Aorta (tissue), 5 donors: ENCODE measurements around the gene AHRR. TPM values are rescaled to one million over a fixed set of nuclear protein-coding genes. Genes with fewer than 3 reads are reported as not detected.

Experiments
- ATAC-seq: fragments of 200-7000 bp; cut with Tn5 transposase; one replicate; pipeline ENCODE4 v1.9.1; 2022; ENCODE audit warnings: moderate library complexity; ENCODE audit not compliant: low FRiP score
- DNase-seq, 2 donors: peaks; one replicate each; pipeline ENCODE4 v3.0.0-alpha.2; 2020
- H3K27ac ChIP-seq, 2 donors: one replicate each; pipeline ENCODE4 v1.5.1; 2013; ENCODE audit warnings: low read length in 2 of 2, mild to moderate bottlenecking in 2 of 2, moderate library complexity in 2 of 2, control low read depth in 1 of 2, inconsistent platforms in 1 of 2, low read depth in 1 of 2
- H3K27me3 ChIP-seq, 2 donors: one replicate each; pipeline ENCODE4 v1.6.1; 2013; ENCODE audit warnings: control low read depth in 1 of 2, low read length in 1 of 2, mild to moderate bottlenecking in 1 of 2, moderate library complexity in 1 of 2; ENCODE audit not compliant: insufficient read depth in 2 of 2, control insufficient read depth in 1 of 2
- H3K36me3 ChIP-seq, 2 donors: one replicate each; pipeline ENCODE4 v1.6.1; 2013; ENCODE audit warnings: control low read depth in 1 of 2, low read length in 1 of 2, mild to moderate bottlenecking in 1 of 2; ENCODE audit not compliant: insufficient read depth in 2 of 2, control insufficient read depth in 1 of 2
- H3K4me1 ChIP-seq, 2 donors: one replicate each; pipeline ENCODE4 v1.6.1; 2013; ENCODE audit warnings: low read length in 2 of 2, control low read depth in 1 of 2, mild to moderate bottlenecking in 1 of 2, moderate library complexity in 1 of 2; ENCODE audit not compliant: insufficient read depth in 2 of 2, control insufficient read depth in 1 of 2
- H3K4me3 ChIP-seq, 2 donors: one replicate each; pipeline ENCODE4 v1.5.1; 2013; ENCODE audit warnings: low read length in 2 of 2, control low read depth in 1 of 2, mild to moderate bottlenecking in 1 of 2
- H3K9me3 ChIP-seq: one replicate; pipeline ENCODE4 v1.6.1; 2013; ENCODE audit warnings: mild to moderate bottlenecking, low read length; ENCODE audit not compliant: control insufficient read depth
- WGBS, 2 donors: extraction: QIAGEN DNeasy Blood & Tissue Kit; methylation state at CpG; one replicate each; pipeline ENCODE4 v1.1.7; 2013; 5-methylcytosine and 5-hydroxymethylcytosine counted together
- intact Hi-C, 2 donors: fragments of 100-400 bp; cut with DNase I; formaldehyde crosslinking; loops; one replicate each; pipeline versions ENCODE4 v1.14.2 to v1.15.0; 2022
- polyA plus RNA-seq, 2 donors: library from polyadenylated mRNA; stranded (reverse); fragments of 200-250 nt; gene quantifications; one replicate each; pipeline ENCODE4 v1.2.3, GENCODE V29; 2013
- total RNA-seq, 2 donors: library from RNA; stranded (reverse); fragmentation: NEBNext Ultra II Directional; extraction: Animal tissue kit (Norgen Biotek cat#: 25700); gene quantifications; one replicate each; pipeline ENCODE4 v1.2.1, GENCODE V29; 2021
- donor health status: healthy with polysubstance abuse.
- donor health status: Bipolar disorder and iron deficiency.
- donor health status: DM: no; HTN: no; CAD: no.
- donor health status: DM: no; HTN: no; CAD: no.
- donor health status: DM: yes; HTN: yes; CAD: no.

The AHRR gene
- total and polyA plus RNA-seq, 4 donors: 0.13 to 3.8 (median 1.7) TPM

- Histone ChIP-seq H3K36me3 (no peaks in the 10 kb centered on the region), H3K27me3 (no peaks in the 10 kb centered on the region), H3K4me3 (no peak overlapping the region), H3K27ac (no peak overlapping the region), H3K9me3 (no peaks in the 10 kb centered on the region), H3K4me1 (no peaks in the 10 kb centered on the region)
- no peak for ATAC-seq
- no peak for DNase-seq
- intact Hi-C loops: no loop called here
- whole genome bisulfite sequencing, 2 donors: 2 to 3% methylated on average over 59 to 65 of the region's 65 CpGs
Measured at GRCh38 chr5:320524-321229, 837 bp upstream of the AHRR start.

DNA sequence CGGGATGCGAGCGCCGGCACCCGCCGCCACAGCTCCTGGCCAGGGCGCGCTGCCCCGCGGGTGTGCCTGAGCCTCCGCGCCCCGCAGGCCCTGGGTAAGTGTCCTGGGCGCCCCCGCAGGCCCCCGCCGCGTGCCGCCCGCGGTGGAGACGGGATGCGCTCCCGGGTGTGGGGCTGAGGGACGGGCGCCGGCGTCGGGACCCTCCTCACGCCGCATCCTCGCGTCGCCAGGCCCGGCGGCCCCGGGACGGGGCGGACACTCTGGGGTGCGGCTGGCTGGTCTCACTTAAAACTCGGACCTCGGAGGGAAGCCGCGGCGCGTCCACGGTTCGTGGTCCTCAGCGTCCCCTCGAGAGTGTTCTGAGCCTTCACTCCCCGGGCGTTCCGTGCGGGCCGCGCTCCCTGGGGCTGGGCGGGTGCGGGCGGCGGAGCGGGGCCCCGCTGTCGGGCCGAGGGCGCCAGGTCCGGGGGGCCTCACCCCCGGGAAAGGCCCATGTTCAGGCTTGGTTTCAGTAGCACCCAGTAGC is 275 bp downstream of the AHRR start:
- 1% methylated on average over 38 to 67 of the region's 67 CpGs for WGBS, 2 donors
- H3K27ac ChIP-seq: no peak overlapping the region
- ATAC-seq: no peak

DNA sequence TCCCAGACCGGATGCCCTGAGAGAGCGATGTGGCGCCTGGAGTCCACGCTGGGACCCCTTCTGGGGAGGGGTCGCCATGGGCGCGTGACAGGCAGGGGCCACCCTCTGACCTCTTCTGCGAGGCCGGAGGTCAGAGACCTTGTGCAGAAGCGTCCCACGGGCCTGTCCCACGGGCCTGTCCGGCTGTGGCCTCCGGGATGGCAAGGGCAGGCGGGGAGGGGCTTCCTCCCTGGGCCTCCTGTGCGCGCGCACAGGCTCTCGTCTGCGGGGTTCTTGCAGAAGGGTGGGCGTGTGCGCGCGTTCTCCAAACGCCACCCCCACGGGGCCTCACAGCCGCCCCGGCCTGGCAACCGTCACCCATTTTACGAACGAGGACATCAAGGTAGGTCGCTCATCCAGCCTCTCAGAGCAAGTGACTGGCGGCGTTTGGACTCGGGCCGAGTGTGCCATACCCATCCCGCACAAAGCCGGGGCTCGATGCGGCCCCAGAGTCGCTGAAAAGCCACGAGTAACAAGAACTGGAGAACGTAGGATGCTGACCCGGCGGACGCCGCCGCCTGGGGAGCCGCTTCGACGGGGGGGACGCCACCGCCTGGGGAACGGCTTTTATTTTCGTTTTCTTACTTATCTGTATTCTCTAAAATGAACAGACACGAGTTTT is 897 bp downstream of the AHRR start:
- no peaks in the 10 kb centered on the region for H3K36me3 ChIP-seq
- intact Hi-C loops: no loop called here
- peak overlapping the region in 1 of 2 donors; percentile 34 for H3K4me3 ChIP-seq
- no peak for ATAC-seq
- no peaks in the 10 kb centered on the region for H3K4me1 ChIP-seq
- H3K27ac ChIP-seq: no peak overlapping the region
- H3K27me3 ChIP-seq: no peaks in the 10 kb centered on the region
- no peak for DNase-seq
- WGBS, 2 donors: 28 to 33% methylated on average over 56 of the region's 56 CpGs
- no peaks in the 10 kb centered on the region for H3K9me3 ChIP-seq

More for the DNA sequence above, 275 bp downstream of the AHRR start:
- Histone ChIP-seq H3K27me3 (no peaks in the 10 kb centered on the region), H3K36me3 (no peaks in the 10 kb centered on the region), H3K9me3 (no peaks in the 10 kb centered on the region), H3K4me3 (peak overlapping the region; percentile 23 to 34), H3K4me1 (no peaks in the 10 kb centered on the region)
- DNase-seq: no peak
- intact Hi-C loops: no loop called here

DNA sequence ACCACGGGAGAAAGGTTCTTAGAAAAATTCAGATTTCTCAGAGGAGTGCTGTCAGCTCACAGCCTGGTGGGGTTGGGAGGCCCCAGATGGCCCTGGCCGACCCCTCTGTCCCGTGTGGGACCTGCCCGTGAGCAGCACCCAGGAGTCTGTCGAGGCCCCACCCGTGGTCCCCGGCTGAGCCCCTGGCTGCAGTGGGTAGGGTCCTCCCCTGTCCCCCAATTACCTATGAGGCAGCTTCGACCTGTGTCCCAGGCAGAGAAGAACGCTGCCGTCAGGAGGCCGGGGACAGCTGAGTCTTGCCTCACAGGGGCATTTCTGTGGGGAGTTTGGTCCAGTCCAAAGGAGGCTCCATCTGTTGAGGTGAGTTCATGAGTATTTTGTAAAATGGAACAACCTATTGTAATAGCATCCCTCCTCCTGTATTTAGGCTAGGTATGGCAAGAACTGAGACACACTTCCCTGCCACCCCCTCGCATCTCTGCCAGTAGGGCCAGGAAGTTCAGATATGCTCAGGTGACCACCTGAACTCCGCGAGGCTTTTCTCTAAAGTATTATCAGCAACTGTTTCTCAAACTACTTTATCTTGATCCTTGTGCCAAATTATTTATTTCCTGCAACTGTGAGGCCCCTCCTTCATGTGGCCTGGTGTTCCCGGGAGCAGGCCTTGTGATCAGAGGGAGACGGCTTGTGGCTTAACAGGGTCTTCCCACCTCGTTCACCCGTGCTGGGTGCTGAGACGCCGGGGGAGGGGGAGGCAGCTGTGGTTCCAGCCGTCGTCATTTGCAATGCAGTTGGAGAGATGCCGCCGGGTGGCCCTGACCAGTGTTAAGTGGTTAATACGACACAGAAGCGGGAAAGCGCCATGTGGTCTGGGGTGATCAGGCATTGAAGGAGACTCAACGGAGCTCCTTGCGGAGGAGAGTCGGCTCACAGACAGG is 1.7 kb downstream of the AHRR start:
- no peak for DNase-seq
- Histone ChIP-seq H3K4me3 (no peak overlapping the region), H3K9me3 (no peaks in the 10 kb centered on the region), H3K27me3 (no peaks in the 10 kb centered on the region), H3K36me3 (no peaks in the 10 kb centered on the region), H3K4me1 (no peaks in the 10 kb centered on the region), H3K27ac (no peak overlapping the region)
- intact Hi-C loops: no loop called here
- ATAC-seq: no peak
- WGBS, 2 donors: 63 to 68% methylated on average over 30 of the region's 30 CpGs

DNA sequence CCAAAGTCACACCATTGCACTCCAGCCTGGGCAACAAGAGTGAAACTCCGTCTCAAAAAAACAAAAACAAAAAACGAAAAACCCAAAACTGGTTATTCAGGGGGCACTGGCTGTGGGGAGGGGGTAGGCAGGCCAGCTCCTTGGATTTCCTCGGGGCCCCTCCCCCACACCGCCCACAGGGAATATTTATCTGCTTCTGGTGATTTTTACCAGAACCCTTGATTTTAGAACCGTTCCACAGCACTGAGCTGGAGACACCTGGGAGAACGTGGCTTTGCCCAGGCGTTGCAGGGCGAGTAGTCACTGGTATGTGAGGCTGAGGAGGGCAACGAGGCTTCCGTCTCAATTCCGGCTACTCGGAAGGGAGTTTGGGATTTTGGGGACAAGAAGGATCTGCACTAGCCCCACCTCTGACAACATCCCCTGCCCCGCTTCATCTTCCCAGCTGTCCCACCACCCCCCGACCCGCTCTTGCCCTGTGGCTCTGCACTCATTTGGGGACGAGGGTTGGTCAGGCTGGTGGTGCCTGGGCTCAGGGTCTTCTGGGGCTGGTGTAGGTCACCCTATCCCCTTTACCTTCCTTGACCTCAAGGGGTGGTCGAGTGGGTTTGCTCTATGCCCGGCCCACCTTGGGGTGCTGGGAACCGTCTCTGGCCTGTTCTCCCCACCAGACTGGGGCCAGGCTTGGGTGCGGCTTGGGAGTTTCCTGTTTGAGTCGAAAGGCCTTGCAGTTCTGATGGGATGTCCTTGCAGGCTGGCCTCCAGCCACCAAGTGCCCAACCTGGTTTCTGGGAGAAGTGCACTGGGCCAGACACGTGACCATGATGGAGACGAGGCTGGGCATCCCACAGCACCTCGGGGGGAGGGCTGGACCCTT is 3.5 kb downstream of the AHRR start:
- ATAC-seq: no peak
- Histone ChIP-seq H3K27me3 (no peaks in the 10 kb centered on the region), H3K4me1 (no peaks in the 10 kb centered on the region), H3K36me3 (no peaks in the 10 kb centered on the region), H3K4me3 (no peak overlapping the region), H3K27ac (no peak overlapping the region), H3K9me3 (no peaks in the 10 kb centered on the region)
- intact Hi-C loops: no loop called here
- no peak for DNase-seq
- WGBS, 2 donors: 76 to 80% methylated on average over 23 to 24 of the region's 24 CpGs

GRCh38 chr5:326109-326508 is 4.6 kb downstream of the AHRR start:
- WGBS, 2 donors: 87 to 88% methylated on average over 7 of the region's 7 CpGs
- ATAC-seq: no peak
- no peak overlapping the region for H3K27ac ChIP-seq
- no peaks in the 10 kb centered on the region for H3K36me3 ChIP-seq
- no peaks in the 10 kb centered on the region for H3K27me3 ChIP-seq
- H3K4me1 ChIP-seq: no peaks in the 10 kb centered on the region
- intact Hi-C loops: no loop called here
- H3K9me3 ChIP-seq: no peaks in the 10 kb centered on the region
- DNase-seq: no peak
- H3K4me3 ChIP-seq: no peak overlapping the region

- 84 to 85% methylated on average over 4 of the region's 4 CpGs for WGBS, 2 donors
- Histone ChIP-seq H3K4me3 (no peak overlapping the region), H3K27me3 (no peaks in the 10 kb centered on the region), H3K9me3 (no peaks in the 10 kb centered on the region), H3K36me3 (no peaks in the 10 kb centered on the region), H3K4me1 (no peaks in the 10 kb centered on the region), H3K27ac (no peak overlapping the region)
- DNase-seq (no peak), ATAC-seq (no peak)
- intact Hi-C loops: no loop called here
Measured at GRCh38 chr5:329121-329735, 7.7 kb downstream of the AHRR start.
